ENCODE results near the gene GPBP1.

- TF ChIP-seq CTCF (IDR thresholded peaks at IDR 0.05) (no peak), POLR2A (IDR thresholded peaks at IDR 0.05) (no peak)
Observed at GRCh38 chr5:57166276-57166675, 7.6 kb upstream of the GPBP1 start.
